Inflammatory macrophage treated with lipopolysaccharide for 1 hour (primary cell): ENCODE measurements around the gene CCDC39.

Source experiments
- DNase-seq, 2 donors: peaks; one replicate each; pipeline ENCODE4 v3.0.0-alpha.2; 2020 to 2022

CCDC39 gene

GRCh38 chr3:180679178-180680096, at the start of gene CCDC39:
Gene CCDC39 (minus strand): TSS chr3:180679489. CDS start chr3:180679380, 109 bp downstream.
- DNase-seq: peak; percentile 2 to 5

- DNase-seq: no peak
Measured at GRCh38 chr3:180720012-180720411, 40.7 kb upstream of the CCDC39 start.

GRCh38 chr3:180707896-180708295, 28.6 kb upstream of the CCDC39 start:
- no peak for DNase-seq

- DNase-seq: no peak
Measured at GRCh38 chr3:180705619-180706018, 26.3 kb upstream of the CCDC39 start.

GRCh38 chr3:180704532-180704931, 25.2 kb upstream of the CCDC39 start:
- DNase-seq: no peak

GRCh38 chr3:180700941-180701340, 21.7 kb upstream of the CCDC39 start:
- no peak for DNase-seq

- DNase-seq: no peak
Measured at GRCh38 chr3:180698760-180699270, 19.5 kb upstream of the CCDC39 start.

- no peak for DNase-seq
Measured at GRCh38 chr3:180694321-180694720, 15.0 kb upstream of the CCDC39 start.

GRCh38 chr3:180693656-180694055, 14.4 kb upstream of the CCDC39 start:
- no peak for DNase-seq

GRCh38 chr3:180690061-180690460, 10.8 kb upstream of the CCDC39 start:
- no peak for DNase-seq

- no peak for DNase-seq
Measured at GRCh38 chr3:180684807-180685206, 5.5 kb upstream of the CCDC39 start.

GRCh38 chr3:180683816-180684215, 4.5 kb upstream of the CCDC39 start:
- DNase-seq: no peak

- DNase-seq: no peak
Measured at GRCh38 chr3:180680097-180680430, 775 bp upstream of the CCDC39 start.

GRCh38 chr3:180678231-180678630, 1.1 kb downstream of the CCDC39 start:
- no peak for DNase-seq

- no peak for DNase-seq
Measured at GRCh38 chr3:180661444-180661843, 17.8 kb downstream of the CCDC39 start.

- no peak for DNase-seq
Measured at GRCh38 chr3:180657094-180657493, 22.2 kb downstream of the CCDC39 start.

GRCh38 chr3:180656406-180656805, 22.9 kb downstream of the CCDC39 start:
- no peak for DNase-seq

GRCh38 chr3:180646187-180646790, 33.0 kb downstream of the CCDC39 start:
- no peak for DNase-seq

- DNase-seq: no peak
Measured at GRCh38 chr3:180640987-180641386, 38.3 kb downstream of the CCDC39 start.

GRCh38 chr3:180633722-180634121, 45.6 kb downstream of the CCDC39 start:
- DNase-seq: no peak

- no peak for DNase-seq
Measured at GRCh38 chr3:180631317-180631716, 48.0 kb downstream of the CCDC39 start.

GRCh38 chr3:180630371-180630770, 48.9 kb downstream of the CCDC39 start:
- no peak for DNase-seq

GRCh38 chr3:180626844-180627243, 52.4 kb downstream of the CCDC39 start:
- DNase-seq: no peak

- no peak for DNase-seq
Measured at GRCh38 chr3:180624714-180625113, 54.6 kb downstream of the CCDC39 start.
